Right hindlimb (tissue), 1 donor: ENCODE data around the gene RPL13A.
"Not testable (repeated sequence)": the region's sequence is repeated elsewhere in the genome, so short reads cannot be mapped to it uniquely, and the experiment has no call there.

Source experiments
- DNase-seq: peaks from one replicate; pipeline ENCODE4 v3.0.0-alpha.2; 2018

RPL13A gene

DNA sequence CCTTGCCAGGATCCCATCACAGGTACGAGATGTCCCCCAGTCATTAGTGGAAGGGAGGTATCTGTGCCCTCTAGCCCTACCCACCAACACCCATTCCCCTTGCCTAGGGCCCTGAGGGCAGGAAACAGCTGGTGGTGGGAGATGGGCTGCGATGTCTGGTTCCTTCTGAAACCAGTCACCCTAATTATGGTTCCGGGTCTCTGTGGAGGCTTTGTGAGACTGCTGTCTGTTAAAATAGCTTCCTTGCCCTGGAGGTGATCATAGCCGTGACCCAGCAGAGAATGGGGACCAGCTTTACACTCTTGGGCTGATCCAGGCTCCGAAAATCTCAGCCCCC lies 28.9 kb upstream of the RPL13A start:
- DNase-seq: no peak

DNA sequence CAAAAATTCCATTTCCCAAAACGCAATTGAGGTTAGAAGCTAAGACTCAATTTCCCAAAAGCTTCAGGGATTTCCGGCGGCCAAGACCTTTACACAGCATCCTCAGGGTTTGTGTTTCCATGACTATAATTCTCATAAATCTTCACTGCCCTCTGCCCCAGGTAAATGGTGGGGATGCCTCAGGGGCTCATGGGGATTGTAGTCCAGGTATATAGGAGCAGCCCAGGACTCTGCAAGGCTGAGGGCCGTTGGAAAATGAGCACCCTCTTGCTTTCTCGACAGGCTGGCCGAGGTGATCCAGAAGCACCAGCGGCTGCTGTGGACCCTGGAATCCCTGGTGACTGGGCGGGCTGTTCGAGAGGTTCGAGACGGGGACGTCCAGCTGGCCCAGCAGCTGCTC lies 28.0 kb upstream of the RPL13A start:
- DNase-seq: no peak

DNA sequence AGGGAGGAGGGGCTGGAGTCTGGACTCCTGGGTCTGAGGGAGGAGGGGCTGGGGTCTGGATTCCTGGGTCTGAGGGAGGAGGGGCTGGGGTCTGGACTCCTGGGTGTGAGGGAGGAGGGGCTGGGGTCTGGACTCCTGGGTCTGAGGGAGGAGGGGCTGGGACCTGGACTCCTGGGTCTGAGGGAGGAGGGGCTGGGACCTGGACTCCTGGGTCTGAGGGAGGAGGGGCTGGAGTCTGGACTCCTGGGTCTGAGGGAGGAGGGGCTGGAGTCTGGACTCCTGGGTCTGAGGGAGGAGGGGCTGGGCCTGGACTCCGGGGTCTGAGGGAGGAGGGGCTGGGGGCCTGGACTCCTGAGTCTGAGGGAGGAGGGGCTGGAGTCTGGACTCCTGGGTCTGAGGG lies 26.3 kb upstream of the RPL13A start:
- DNase-seq: not testable (repeated sequence)

DNA sequence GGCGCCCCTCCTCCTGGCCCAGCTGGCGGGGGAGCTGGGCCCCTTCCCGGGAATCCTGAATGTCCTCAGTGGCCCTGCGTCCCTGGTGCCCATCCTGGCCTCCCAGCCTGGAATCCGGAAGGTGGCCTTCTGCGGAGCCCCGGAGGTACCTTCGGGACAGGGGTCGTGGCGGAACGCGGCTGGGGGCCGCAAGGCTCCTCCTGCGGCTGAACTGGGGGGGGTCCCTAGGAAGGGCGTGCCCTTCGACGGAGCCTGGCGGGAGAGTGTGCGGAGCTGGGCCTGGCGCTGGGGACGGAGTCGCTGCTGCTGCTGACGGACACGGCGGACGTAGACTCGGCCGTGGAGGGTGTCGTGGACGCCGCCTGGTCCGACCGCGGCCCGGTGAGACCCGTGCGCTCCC lies 25.8 kb upstream of the RPL13A start:
- DNase-seq: no peak

DNA sequence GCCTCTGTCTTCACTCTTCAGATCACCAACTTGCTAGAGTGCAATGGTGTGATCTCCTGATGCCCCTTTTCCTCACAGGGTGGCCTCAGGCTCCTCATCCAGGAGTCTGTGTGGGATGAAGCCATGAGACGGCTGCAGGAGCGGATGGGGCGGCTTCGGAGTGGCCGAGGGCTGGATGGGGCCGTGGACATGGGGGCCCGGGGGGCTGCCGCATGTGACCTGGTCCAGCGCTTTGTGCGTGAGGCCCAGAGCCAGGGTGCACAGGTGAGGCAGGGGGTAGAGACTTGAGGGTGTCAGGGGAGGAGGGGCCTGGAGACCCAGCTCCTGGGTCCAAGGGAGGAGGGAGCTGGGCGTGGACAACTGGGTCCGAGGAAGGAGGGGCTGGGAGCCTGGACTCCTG lies 24.9 kb upstream of the RPL13A start:
- DNase-seq: no peak

DNA sequence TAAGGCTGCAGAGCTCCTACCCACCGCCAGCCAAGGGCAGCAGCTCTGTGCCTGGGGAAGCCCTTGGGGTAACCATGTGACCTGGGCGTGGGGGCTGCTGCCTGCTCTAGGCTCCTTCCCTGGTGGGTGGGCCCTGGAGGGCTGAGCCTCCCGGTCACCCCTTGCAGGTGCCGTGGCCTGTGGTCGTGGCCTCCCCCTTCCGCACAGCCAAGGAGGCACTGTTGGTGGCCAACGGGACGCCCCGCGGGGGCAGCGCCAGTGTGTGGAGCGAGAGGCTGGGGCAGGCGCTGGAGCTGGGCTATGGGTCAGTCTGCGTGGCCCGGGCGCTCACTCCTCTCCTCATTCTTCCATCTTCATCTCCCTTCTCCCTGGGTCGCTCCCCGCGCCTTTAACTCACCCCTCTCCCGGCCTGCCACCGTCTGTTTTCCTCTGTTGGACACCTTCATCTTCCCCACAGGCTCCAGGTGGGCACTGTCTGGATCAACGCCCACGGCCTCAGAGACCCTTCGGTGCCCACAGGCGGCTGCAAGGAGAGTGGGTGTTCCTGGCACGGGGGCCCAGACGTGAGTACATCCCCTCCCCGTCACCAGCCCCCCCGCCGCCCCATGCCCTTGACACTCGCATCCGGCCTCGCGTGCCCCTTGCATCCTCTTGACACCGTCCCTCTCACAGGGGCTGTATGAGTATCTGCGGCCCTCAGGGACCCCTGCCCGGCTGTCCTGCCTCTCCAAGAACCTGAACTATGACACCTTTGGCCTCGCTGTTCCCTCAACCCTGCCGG lies 23.3 kb upstream of the RPL13A start:
- DNase-seq: no peak

DNA sequence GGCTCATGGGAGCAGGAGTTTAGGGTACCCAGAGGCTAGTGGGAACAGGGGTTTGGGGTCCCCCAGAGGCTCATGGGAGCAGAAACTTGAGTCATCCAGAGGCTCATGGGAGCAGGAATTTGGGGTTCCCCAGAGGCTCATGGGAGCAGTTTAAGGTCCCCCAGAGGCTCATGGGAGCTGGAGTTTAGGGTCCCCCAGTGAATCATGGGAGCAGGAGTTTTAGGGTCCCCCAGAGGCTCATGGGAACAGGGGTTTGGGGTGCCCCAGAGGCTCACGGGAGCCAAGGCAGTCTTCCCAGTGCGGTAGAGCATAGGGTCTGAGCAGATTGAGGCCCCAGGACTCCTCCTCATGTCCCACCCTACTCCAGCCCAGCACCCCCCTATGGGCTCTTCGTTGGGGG lies 22.0 kb upstream of the RPL13A start:
- no peak for DNase-seq

DNA sequence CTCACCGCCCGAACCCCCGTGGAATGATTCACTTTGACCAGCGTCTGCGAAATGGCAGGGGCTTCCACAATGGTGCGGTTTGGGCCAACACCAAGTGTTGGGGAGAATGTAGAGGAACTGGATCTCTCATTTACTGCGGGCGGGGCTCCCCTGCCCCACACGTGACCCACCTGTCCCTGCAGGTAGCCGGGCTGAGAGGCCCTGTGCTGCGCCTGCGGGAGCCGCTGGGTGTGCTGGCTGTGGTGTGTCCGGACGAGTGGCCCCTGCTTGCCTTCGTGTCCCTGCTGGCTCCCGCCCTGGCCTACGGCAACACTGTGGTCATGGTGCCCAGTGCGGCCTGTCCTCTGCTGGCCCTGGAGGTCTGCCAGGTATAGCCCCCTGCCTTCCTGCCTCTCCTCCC lies 19.2 kb upstream of the RPL13A start:
- no peak for DNase-seq

DNA sequence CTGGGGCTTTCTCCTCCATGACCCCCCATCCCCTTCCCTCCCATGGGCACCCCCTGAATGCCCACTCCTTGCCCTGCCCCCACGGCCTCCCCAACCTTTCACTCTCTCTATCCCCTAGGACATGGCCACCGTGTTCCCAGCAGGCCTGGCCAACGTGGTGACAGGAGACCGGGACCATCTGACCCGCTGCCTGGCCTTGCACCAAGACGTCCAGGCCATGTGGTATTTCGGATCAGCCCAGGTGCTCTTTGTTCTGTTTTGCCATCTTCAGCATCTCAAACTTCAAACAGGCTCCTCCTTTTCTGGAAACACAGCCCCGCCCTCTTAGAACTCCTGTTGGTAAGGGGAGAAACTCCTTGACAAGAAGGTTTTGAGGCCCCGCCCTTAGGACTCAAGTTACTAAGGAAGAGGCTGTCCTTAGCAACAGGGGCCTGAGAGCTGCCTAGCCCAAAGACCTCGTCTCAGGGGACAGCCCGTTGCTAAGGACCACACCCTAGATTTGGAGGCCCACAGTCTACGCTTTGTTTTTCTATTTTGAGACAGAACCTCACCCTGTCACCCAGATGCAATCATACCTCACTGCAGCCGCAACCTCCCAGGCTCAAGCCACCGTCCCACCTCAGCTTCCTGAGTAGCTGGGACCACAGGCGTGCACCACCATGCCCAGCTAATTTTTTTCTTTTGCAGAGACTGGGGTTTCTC lies 18.5 kb upstream of the RPL13A start:
- DNase-seq: peak; percentile 84

DNA sequence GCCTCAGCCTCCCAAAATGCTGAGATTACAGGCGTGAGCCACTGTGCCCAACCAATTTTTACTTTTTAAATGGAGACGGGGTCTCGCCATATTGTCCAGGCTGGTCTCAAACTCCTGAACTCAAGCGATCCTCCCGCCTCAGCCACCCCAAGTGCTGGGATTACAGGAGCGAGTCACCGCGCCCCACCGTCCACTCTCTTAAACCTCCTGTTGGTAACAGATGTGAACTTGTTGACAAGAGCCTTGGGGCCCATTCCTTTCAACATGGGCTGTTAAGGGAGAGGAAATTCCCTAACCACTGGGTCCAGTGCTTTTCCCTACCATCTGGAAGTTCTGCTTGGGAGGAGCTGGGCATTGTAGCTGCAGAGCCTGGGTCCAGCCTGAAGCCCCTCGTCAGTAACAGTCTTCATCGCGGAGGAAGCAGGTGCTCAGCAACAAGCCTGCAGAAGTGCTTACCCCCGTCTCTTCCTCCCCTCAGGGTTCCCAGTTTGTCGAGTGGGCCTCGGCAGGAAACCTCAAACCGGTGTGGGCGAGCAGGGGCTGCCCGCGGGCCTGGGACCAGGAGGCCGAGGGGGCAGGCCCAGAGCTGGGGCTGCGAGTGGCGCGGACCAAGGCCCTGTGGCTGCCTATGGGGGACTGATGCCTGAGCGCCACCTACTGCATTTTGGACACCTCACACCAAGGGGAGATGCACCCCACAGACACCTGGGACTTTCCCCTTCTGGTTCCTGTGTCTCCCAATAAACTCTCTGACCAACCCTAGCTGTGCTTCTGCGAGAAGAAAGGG lies 17.4 kb upstream of the RPL13A start:
- no peak for DNase-seq

DNA sequence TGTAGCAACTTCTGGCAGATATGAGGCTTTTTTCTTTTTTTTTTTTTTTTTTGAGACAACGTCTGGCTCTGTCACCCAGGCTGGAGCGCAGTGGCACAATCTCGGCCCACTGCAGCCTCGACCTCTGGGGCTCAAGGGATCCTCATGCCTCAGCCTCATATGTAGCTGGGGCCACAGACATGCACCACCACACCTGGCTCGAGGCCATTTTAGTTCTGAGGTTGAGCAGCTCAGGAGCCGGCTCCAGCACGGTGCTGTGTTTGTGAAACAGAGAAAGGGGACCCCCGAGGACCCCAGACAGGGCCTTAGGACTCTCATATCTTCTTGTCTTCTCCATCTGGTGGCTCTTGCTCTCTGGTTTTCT lies 16.8 kb upstream of the RPL13A start:
- DNase-seq: no peak

DNA sequence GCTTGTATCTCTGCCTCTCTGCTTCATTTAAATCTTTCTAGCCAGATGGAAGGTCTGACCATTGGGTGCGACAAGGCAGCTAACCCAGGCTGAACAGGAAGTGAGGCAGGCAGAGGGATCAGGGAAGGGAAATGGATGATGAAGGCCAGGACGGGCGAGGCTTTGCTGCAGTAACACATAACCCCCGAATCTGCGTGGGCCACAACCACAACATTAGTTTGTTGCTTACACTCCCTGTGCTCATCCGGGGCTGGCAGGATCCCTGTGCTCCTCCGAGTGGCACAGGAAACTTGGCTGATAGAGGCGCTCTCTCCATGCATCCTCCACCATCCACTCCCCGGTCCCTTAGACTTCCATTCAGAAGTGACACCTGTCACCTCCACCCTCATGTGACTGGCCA lies 14.5 kb upstream of the RPL13A start:
- no peak for DNase-seq

DNA sequence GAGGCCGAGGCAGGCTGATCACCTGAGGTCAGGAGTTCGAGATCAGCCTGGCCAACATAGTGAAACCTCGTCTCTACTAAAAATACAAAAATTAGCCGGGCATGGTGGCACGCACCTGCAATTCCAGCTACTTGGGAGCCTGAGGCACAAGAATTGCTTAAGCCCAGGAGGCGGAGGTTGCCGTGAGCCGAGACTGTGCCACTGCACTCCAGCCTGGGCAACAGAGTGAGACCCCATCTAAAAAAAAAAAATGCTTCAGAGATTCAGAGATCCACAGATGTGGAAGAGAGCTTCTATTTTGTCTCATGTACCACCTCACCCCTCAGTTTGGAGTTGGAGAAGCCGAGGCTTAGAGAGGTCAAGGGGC lies 13.9 kb upstream of the RPL13A start:
- DNase-seq: not testable (repeated sequence)

DNA sequence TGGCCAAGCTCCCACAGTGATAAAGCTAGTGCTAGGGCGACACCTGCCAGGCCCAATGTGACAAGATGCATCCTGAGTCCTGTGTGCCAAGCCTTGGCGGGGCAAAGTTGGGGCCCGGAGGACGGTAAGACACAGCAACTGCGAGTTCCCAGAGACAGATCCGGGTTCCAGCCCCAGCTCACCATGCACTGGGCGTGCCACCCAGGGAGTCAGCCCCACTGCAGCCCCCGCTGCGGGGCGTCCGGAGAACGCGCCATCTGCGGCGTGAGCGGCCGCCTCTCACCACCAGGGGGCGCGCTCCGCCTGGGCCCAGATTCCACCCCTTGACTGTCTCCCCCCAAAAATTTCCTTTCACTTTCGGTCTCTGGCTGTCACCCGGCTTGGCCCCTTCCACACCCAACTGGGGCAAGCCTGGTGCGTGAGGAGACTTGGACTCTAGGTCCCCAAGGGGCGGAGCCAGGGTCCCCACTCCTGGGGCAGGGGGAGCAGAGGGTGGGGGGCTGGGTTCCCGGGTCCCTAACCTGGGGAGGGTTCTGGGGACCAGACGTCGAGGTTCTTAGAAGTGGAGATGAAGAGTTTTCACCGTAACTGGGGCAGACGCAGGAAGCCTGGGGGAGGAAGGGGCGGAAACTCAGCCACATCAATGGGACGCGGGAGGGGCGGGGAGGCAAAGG lies 13.4 kb upstream of the RPL13A start, which contains the start of gene FLT3LG:
FLT3LG (plus strand) TSS at position 348 of the 674 bp plus-strand sequence. CDS start 425 bp downstream, outside the sequence.
- DNase-seq: peak; percentile 81

DNA sequence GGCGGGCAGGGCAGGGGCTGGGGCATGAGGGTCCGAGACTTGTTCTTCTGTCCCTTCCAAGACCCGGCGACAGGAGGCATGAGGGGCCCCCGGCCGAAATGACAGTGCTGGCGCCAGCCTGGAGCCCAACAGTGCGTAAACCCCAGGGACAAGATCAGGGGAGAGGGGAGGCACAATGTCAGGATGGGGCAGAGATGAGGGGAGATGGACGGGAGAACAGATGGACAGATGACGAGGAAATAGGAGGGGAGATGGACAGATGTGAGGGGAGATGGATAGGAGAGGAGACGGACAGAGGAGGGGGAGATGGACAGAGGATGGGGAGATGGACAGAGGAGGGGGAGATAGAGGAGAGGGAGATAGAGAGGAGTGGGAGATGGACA lies 12.9 kb upstream of the RPL13A start:
- DNase-seq: no peak

DNA sequence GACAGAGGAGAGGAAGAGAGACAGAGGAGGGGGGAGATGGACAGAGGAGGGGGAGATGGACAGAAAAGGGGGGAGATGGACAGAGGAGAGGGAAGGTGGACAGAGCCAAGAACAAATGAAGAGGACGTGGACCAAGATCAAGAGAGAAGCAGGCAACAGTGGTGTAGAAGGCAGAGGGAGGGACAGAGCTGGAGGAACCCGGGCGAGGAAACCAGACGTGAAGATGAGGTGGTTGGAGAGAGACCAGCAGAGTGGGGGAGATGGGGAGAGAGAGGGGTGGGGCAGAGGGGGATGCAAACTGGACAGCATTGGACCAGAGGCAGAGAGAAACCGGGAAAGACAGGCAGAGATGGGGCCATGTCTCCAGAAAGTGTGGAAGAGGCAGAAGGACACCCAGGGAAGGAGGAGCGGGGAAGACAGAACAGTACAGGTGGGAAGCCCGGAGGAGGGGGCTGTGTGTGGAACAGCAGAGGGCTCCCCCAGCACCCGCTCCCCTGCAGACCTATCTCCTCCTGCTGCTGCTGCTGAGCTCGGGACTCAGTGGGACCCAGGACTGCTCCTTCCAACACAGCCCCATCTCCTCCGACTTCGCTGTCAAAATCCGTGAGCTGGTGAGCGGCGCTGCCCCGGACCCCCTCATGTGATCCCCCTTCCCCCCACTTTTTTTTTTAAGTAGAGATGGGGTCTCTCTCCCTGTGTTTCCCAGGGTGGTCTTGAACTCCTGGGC lies 12.1 kb upstream of the RPL13A start:
- DNase-seq: no peak

DNA sequence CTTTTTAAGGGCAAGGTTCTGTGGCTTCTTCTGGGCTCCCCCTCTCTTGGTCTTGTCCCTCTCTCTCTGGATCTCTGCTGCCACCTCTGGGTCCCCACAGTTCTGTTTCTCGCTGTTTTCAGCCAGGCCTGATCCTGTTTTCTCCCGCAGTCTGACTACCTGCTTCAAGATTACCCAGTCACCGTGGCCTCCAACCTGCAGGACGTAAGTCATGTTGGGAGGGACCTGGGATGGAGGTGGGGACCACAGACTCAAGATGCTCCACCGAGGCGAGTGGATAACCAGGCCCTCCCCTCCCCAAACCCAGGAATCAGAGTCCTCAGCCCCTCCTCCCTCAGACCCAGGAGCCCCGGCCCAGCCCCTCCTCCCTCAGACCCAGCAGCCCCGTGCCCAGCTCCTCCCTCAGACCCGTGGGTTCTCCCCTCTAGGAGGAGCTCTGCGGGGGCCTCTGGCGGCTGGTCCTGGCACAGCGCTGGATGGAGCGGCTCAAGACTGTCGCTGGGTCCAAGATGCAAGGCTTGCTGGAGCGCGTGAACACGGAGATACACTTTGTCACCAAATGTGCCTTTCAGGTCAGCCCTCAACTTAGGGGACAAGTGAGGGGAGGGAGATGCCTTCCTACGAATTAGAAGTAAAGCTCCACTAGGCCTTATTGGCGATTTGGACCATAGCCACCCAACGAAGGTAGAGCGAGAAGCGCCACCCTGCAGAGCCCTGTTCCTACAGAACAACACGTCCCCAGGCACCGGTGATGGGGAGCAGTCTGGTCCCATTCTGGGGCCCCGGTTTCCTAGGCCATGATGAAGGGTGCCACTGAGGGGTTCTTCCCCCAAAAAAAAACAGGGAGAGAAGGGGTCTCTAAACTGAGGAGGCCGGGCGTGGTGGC lies 11.2 kb upstream of the RPL13A start:
- peak; percentile 71 for DNase-seq

DNA sequence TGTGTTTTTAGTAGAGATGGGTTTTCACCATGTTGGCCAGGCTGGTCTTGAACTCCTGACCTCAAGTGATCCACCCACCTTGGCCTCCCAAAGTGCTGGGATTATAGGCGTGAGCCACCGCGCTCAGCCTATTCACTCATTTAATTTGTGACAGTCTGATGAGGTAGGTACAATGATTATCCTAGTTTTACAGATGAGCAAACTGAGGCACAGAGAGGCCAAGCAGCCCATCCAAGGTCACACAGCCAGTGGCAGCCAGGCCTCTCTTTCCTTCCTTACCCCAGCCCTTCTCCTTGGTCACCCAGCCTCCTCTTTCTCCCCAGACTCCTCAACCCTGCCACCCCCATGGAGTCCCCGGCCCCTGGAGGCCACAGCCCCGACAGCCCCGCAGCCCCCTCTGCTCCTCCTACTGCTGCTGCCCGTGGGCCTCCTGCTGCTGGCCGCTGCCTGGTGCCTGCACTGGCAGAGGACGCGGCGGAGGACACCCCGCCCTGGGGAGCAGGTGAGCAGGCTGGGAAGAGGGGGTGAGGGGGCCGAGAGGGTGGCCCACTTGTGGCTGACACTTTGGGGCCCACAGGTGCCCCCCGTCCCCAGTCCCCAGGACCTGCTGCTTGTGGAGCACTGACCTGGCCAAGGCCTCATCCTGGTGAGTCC lies 7.3 kb upstream of the RPL13A start:
- no peak for DNase-seq

DNA sequence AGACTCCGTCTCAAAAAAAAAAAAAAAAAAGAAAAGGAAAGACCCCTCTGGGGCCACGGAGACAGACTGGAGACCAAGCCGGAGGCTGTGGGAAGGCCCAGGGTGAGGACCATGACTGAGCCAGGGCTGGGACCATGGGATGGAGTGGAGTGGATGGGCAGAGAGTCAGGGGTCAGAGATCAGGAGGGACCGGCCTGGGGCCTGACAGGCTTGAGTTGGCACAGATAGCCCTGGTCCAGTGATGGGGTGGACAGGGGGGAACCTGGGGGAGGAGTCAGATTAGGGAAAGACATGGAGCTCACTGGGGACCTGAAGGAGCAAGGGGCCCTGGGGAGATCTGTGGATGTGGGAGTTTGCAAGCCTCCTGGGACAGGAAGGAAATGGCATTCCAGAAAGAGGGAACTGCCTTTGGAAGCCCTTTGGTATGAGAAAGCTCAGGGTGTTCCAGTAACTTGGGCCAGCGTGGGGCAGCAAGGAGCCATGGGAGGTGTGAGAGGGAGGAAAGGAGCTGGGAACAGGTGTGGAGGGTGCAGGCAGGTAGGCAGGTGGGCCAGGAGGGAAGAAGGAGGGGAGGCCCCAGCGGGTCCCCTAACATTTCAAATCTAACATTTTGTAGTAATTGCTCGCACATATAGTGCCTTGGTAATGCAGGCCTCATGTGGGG lies 6.3 kb upstream of the RPL13A start:
- DNase-seq: no peak

DNA sequence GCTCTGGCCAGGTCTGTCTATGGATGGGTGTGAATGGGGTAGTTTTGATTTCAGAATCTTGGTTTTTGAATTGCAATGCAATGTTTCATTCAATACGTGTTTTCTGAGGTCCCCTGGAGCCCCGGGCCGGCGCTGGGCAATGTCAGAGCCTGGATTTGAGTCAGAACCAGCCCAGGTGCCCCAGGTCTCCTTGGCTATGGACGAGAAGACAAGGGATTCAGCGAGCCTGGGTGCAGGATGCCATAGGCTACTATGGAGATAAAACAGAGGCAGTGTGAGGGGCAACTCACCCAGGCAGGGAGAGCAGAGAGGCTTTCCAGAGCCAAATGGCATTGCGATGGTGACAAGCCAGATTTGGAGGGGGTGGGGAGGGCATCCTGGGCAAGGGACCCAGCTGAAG lies 1.2 kb upstream of the RPL13A start:
- no peak for DNase-seq
